ENCODE results near the gene RRM2.

Gene RRM2

DNA sequence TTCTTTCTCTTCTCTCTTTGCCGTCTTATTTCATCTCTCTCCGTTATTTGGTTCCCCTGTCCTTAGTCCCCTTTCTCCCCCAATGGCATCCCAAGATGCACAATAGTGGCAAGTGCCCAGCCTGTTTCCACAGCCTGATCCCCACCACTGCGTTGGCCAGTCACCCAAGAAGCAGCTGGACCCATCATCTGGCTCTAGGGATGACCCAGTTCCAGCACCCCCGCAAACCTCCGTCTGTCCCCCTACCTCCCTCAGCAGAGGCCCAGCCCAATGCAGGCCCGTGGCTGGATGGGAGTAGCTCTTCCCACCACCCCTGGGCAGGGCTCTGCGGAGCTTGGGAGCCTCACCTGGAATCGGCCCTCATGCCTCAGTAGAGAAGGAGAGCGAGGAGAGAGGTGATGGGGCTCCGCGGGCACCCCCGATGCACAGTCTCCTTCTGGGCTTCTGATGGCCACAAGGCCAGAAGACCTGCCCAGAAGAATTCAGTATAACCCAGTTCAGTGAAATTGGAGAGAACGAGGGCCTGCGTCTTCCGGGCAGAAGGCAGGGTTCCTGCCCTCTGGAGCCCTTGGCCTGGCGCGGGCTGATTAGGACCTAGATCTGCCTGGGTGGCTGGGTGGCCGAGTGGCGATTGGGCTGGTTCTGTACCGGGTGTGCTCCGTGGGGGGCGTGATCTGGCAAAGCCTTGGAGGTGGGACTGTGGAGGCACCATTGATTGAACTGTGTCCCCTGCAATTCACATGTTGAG, 50.9 kb downstream of the RRM2 start:
- no peak for DNase-seq

DNA sequence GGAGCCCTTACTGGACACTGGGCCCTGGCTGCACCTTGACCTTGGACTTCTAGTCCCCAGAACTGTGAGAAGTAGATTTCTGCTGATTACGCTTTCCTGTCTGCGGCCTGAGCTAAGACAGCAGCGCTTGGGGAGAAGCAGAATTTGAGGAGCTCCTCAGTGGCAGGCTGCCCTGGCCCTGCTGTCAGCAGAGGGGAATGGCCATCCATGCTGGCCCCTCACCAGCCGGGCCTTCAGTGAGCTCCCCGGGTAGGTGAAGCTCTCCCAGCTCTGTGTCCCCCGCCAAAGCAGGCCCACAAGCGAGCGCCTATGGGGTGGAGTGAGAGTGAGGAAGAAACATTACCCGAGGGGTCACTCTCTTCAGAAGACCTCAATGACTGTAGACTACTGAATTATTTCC, 51.6 kb downstream of the RRM2 start:
- DNase-seq, result no peak

- no peak for DNase-seq
These were observed 52.9 kb downstream of the RRM2 start for GRCh38 chr2:10175441-10175840.

- DNase-seq, result no peak
These were observed 56.2 kb downstream of the RRM2 start for GRCh38 chr2:10178751-10179150.

GRCh38 chr2:10179422-10179821, 56.9 kb downstream of the RRM2 start:
- no peak for DNase-seq

- DNase-seq, result no peak
These were observed 57.7 kb downstream of the RRM2 start for GRCh38 chr2:10180229-10180628.
